Measurements from ENCODE around the gene FERD3L.

GRCh38 chr7:19112274-19113001 is 32.8 kb downstream of the FERD3L start:
- TF ChIP-seq POLR2AphosphoS5 (IDR thresholded peaks at IDR 0.05) (no peak), CTCF (IDR thresholded peaks at IDR 0.05) (no peak)
